Measurements from ENCODE around the gene MLX.
"Not testable (repeated sequence)": the region's sequence is repeated elsewhere in the genome, so short reads cannot be mapped to it uniquely, and the experiment has no call there.

MLX gene

GRCh38 chr17:42536372-42537155, 30.3 kb upstream of the MLX start:
- H4K20me1 ChIP-seq (ENCODE audit: insufficient read depth, low read length): peaks cover 13% of the 10 kb centered on the region; the same call in 1 of the 2 replicates
- no peaks in the 10 kb centered on the region for H3K9me3 ChIP-seq (ENCODE audit: insufficient read depth, low read length)

GRCh38 chr17:42537156-42537805, 29.6 kb upstream of the MLX start:
- Histone ChIP-seq H3K27ac (ENCODE audit: low read length) (peak overlapping the region; percentile 53), H3K79me2 (ENCODE audit: low read length) (peaks cover 23% of the 10 kb centered on the region), H3K4me3 (ENCODE audit: low read length) (peak overlapping the region; percentile 84), H3K4me2 (ENCODE audit: low read length) (peak overlapping the region; percentile 97), H3K27me3 (ENCODE audit: low read depth, low read length) (no peaks in the 10 kb centered on the region), H3K36me3 (replicated peaks; ENCODE audit: low read depth, low read length) (peaks cover 26% of the 10 kb centered on the region), H3K9me3 (ENCODE audit: insufficient read depth, low read length) (no peaks in the 10 kb centered on the region), H2AFZ (ENCODE audit: low read depth, low read length) (no peak overlapping the region), H3K4me1 (ENCODE audit: low read length) (peaks cover 24% of the 10 kb centered on the region), H4K20me1 (ENCODE audit: insufficient read depth, low read length) (peaks cover 13% of the 10 kb centered on the region; the same call in 1 of the 2 replicates), H3K9ac (ENCODE audit: low read length) (peak overlapping the region; percentile 93)
- TF ChIP-seq CTCF (IDR thresholded peaks at IDR 0.05; ENCODE audit: low read depth, low read length) (no peak), EZH2phosphoT487 (IDR thresholded peaks at IDR 0.05; ENCODE audit: low read depth) (no peak)

More at GRCh38 chr17:42536372-42537155, 30.3 kb upstream of the MLX start:
- Histone ChIP-seq H3K9ac (ENCODE audit: low read length) (peak overlapping the region; percentile 93), H3K36me3 (replicated peaks; ENCODE audit: low read depth, low read length) (peaks cover 25% of the 10 kb centered on the region), H3K4me1 (ENCODE audit: low read length) (peaks cover 27% of the 10 kb centered on the region), H3K27me3 (ENCODE audit: low read depth, low read length) (no peaks in the 10 kb centered on the region), H3K27ac (ENCODE audit: low read length) (peak overlapping the region; percentile 53), H3K4me2 (ENCODE audit: low read length) (peak overlapping the region; percentile 97), H3K4me3 (ENCODE audit: low read length) (peak overlapping the region; percentile 84), H3K79me2 (ENCODE audit: low read length) (peaks cover 23% of the 10 kb centered on the region), H2AFZ (ENCODE audit: low read depth, low read length) (no peak overlapping the region)
- TF ChIP-seq CTCF (IDR thresholded peaks at IDR 0.05; ENCODE audit: low read depth, low read length) (no peak), EZH2phosphoT487 (IDR thresholded peaks at IDR 0.05; ENCODE audit: low read depth) (no peak)

- TF ChIP-seq EZH2phosphoT487 (IDR thresholded peaks at IDR 0.05; ENCODE audit: low read depth) (no peak), CTCF (IDR thresholded peaks at IDR 0.05; ENCODE audit: low read depth, low read length) (no peak)
These were observed 29.0 kb upstream of the MLX start for GRCh38 chr17:42537826-42538451.

DNA sequence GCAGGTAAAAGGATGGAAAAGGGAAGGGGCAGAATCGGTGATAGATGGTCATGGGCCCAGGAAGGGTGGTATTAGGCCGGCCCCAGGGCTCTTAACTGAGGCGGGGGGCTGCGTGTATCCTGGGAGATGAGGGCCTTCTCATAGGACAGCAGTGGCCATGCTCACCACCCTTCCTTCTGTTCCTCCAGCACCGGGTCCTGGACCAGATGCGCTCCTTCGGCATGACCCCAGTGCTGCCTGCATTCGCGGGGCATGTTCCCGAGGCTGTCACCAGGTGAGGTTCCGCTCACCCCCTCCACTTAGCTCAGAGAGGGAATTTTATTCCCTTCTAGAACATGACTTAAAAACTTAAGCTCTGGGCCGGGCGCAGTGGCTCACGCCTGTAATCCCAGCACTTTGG, 28.4 kb upstream of the MLX start:
- no peak overlapping the region for H3K27ac ChIP-seq (ENCODE audit: low read length)
- H3K79me2 ChIP-seq (ENCODE audit: low read length): peaks cover 23% of the 10 kb centered on the region
- H3K4me1 ChIP-seq (ENCODE audit: low read length): peaks cover 24% of the 10 kb centered on the region
- H3K9ac ChIP-seq (ENCODE audit: low read length): no peak overlapping the region
- H3K9me3 ChIP-seq (ENCODE audit: insufficient read depth, low read length): no peaks in the 10 kb centered on the region
- no peak overlapping the region for H3K4me2 ChIP-seq (ENCODE audit: low read length)
- H3K27me3 ChIP-seq (ENCODE audit: low read depth, low read length): no peaks in the 10 kb centered on the region
- no peak overlapping the region for H2AFZ ChIP-seq (ENCODE audit: low read depth, low read length)
- TF ChIP-seq CTCF (IDR thresholded peaks at IDR 0.05; ENCODE audit: low read depth, low read length): no peak
- TF ChIP-seq EZH2phosphoT487 (IDR thresholded peaks at IDR 0.05; ENCODE audit: low read depth): no peak
- peaks cover 30% of the 10 kb centered on the region for H3K36me3 ChIP-seq (replicated peaks; ENCODE audit: low read depth, low read length)
- H3K4me3 ChIP-seq (ENCODE audit: low read length): no peak overlapping the region
- H4K20me1 ChIP-seq (ENCODE audit: insufficient read depth, low read length): peaks cover 13% of the 10 kb centered on the region; the same call in 1 of the 2 replicates

More at GRCh38 chr17:42537826-42538451, 29.0 kb upstream of the MLX start:
- Histone ChIP-seq H3K9me3 (ENCODE audit: insufficient read depth, low read length) (no peaks in the 10 kb centered on the region), H4K20me1 (ENCODE audit: insufficient read depth, low read length) (peaks cover 13% of the 10 kb centered on the region; the same call in 1 of the 2 replicates), H3K9ac (ENCODE audit: low read length) (no peak overlapping the region), H3K4me3 (ENCODE audit: low read length) (peak overlapping the region; percentile 84; the same call in 1 of the 2 replicates), H3K79me2 (ENCODE audit: low read length) (peaks cover 23% of the 10 kb centered on the region), H3K27me3 (ENCODE audit: low read depth, low read length) (no peaks in the 10 kb centered on the region), H2AFZ (ENCODE audit: low read depth, low read length) (no peak overlapping the region), H3K4me2 (ENCODE audit: low read length) (no peak overlapping the region), H3K27ac (ENCODE audit: low read length) (no peak overlapping the region), H3K36me3 (replicated peaks; ENCODE audit: low read depth, low read length) (peaks cover 27% of the 10 kb centered on the region), H3K4me1 (ENCODE audit: low read length) (peaks cover 24% of the 10 kb centered on the region)

- H3K4me3 ChIP-seq (ENCODE audit: low read length); H3K27ac ChIP-seq (ENCODE audit: low read length); H3K4me2 ChIP-seq (ENCODE audit: low read length); H3K27me3 ChIP-seq (ENCODE audit: low read depth, low read length); H3K9me3 ChIP-seq (ENCODE audit: insufficient read depth, low read length); H2AFZ ChIP-seq (ENCODE audit: low read depth, low read length); H3K9ac ChIP-seq (ENCODE audit: low read length): not testable (repeated sequence)
- Histone ChIP-seq H4K20me1 (ENCODE audit: insufficient read depth, low read length) (peaks cover 13% of the 10 kb centered on the region; the same call in 1 of the 2 replicates), H3K4me1 (ENCODE audit: low read length) (peaks cover 16% of the 10 kb centered on the region), H3K79me2 (ENCODE audit: low read length) (peaks cover 23% of the 10 kb centered on the region), H3K36me3 (replicated peaks; ENCODE audit: low read depth, low read length) (peaks cover 33% of the 10 kb centered on the region)
These were observed 26.3 kb upstream of the MLX start for GRCh38 chr17:42540558-42540957.
